UCSD-AML1 (cell line): ENCODE measurements around the gene SUSD1.
"Not testable (repeated sequence)": the region's sequence is repeated elsewhere in the genome, so short reads cannot be mapped to it uniquely, and the experiment has no call there.

ENCODE experiments used
- DNase-seq: peaks from one replicate; lab custom pipeline; 2025; ENCODE audit not compliant: unreplicated experiment; lab: John Stamatoyannopoulos, UW

Gene SUSD1

DNA sequence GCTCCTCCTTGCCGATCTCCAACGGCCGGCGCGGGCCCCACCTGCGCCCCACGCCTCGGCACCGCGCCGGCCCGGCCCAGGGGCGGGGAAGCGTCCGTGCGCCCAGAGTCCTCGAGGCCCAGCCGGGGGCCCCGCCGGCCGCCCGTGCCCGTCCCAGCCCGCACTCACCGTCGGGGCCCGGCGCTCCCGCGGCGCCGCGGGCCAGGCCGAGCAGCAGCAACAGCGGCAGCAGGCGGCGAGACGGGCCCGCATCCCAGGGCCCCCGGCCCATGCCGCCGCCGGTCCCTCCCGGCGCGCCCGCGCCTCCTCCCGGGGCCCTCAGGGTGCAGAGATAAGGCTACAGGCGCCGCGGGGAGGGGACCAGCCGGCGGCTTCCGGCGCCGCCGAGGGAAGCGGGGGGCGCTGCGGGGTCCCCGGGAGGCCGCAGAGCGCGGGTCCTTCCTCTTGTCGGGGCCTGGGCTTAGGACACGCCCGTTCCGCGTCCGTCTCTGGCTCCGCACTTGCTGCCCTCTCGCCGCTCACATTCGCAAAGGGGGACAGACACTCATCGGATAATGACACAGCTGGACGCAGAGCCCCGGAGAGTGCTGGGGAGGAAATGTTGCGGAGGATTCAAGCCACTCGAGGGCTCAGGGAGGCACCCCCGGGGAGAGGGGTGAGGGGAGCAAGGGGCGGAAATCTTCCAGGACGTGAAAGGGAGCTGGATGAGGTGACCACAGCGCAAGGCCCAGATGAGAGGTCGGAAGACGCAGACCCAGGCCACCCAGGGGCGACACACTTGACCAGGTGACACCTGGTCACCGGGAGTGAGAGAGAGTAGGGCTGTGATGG, at the start of gene SUSD1:
Gene SUSD1, minus strand, starts transcription at position 333 of the 831 bp plus-strand sequence. Its CDS starts 62 bp downstream, at position 271.
- DNase-seq: peak; percentile 76

DNA sequence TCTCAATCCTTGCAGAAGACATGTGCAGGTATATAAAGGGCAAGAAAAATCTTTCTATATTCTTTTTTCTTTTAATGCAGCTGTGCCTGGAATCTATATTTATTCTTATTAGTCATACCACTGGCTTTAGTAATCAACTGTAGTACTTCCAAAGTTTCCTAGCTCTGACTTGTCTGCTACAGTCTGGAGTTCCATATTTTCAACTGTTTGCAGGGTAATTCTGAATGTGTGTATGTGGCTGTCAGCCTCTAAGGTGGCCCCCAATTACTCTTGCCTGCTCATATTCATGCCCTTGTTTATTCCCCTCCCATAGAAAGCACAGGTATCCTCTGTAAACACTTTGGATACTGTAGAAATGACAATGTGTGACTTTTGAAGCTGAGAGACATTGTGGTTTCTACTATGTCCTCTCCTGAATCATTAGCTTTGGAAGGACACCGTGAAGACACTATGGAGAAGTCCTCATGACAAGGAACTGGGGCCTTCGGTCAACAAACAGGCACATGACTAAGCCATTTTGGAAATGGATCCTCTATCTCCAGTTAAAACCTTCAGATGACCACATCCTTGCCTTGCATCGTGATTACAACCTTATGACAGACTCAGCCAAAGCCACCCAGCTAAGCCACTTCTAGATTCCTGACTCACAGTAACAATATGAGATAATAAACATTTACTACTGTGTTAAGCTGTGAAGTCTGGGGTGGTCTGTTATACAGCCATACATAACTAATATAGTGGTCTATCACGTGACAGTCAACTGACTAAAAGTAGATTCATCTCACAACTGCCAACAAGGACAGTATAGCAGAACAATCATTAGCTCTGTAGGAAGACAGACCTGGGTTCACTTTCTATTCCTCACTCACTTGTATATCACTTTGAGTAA, 49.5 kb upstream of the SUSD1 start:
- no peak for DNase-seq

DNA sequence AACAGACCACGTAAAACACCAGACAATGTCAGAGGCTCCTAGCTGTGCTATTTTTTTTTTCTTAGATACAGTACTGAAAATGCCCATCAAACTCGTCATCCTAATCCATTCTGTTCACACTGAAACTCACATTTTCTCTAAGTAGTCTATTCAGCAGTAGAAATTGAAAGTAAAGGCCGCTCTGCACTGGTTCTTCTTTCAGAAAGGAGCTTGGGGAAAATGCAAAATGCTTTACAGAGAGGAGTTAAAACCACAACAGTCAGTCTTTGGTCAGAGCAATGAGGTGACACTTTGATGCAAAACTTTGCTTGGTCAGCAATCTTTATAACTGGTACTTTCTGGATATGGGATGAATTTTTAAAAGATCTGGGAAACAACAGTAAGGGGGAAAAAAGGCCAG, 43.8 kb upstream of the SUSD1 start:
- DNase-seq: no peak

DNA sequence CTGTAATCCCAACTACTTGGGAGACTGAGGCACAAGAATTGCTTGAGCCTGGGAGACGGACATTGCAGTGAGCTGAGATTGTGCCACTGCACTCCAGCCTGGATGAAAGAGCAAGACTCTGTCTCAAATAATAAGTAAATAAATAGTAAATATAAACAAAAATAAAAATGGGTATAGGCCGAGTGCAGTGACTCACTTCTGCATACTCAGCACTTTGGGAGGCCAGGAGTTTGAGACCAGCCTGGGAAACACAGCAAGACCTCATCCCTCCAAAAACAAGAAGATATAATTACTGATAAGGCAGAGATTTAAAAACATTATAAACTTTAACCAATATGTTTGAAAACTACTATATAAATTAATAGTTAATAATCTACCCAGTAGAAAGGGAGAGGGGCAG, 37.8 kb upstream of the SUSD1 start:
- DNase-seq: no peak

DNA sequence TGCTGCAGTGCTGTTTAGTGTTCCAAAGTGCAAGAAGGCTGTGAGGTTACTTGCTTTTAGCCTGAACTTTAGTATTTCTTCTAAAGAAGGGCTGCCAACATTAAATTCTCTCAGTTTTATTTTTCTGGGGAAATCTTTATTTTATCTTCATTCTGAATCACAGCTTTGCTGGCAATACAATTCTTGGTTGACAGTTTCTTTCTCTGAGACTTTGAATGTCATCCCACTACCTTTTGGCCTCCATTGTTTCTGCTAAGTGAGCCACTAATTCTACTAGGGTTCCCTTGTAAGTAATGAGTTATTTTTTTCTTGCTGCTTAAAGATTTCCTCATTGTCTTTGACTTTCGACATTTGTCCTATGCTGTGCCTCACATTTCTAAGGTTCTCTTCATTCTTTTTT, 32.4 kb upstream of the SUSD1 start:
- no peak for DNase-seq

DNA sequence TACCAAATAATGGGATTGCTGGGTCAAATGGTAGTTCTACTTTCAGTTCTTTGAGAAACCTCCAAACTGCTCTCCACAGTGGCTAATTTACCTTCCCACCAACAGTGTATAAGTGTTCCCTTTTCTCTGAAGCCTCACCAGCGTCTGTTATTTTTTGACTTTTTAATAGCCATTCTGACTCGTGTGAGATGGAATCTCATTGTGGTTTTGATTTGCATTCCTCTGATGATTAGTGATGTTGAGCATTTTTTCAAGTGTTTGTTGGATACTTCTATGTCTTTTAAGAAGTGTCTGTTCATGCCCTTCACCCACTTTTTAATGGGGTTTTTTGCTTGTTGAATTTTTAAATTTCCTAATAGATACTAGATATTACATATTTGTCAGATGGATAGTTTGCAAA, 28.4 kb upstream of the SUSD1 start:
- no peak for DNase-seq

DNA sequence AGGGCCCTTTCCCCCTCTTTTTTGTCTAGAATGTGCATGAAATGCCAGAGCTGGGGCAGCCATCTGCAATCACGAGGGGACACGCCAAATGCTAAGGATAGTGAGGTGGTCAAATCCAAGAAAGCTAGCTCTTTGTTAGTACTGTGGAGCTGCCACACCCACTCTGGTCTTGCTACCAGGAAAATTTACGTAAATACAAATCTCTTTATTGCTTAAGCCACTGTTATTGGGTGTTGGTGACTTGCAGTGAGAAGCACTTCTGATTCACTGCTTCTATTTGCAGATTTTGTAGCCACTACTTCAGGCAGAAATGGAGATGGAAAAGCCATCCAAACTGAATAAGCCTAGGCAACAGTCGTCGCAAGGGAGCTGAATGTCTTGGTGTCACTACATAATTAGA, 25.6 kb upstream of the SUSD1 start:
- no peak for DNase-seq

DNA sequence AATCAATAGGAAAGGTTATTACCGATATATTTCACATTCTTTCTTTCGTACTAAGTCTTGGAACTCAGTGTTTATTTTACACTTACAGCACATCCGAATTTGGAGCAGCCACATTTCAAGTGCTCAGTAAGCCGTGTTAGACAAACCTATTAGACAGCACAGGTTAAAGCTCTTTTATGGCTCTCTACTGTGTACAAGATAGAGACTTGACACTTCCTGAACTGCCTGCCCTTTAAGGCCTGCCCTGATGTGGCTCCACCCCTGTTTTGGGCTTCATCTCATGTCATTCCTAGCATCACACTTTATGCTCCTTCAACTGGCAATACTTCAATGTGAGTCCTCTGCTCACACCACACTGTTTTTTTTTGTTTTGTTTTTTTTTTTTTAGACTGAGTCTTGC, 23.5 kb upstream of the SUSD1 start:
- DNase-seq: no peak

DNA sequence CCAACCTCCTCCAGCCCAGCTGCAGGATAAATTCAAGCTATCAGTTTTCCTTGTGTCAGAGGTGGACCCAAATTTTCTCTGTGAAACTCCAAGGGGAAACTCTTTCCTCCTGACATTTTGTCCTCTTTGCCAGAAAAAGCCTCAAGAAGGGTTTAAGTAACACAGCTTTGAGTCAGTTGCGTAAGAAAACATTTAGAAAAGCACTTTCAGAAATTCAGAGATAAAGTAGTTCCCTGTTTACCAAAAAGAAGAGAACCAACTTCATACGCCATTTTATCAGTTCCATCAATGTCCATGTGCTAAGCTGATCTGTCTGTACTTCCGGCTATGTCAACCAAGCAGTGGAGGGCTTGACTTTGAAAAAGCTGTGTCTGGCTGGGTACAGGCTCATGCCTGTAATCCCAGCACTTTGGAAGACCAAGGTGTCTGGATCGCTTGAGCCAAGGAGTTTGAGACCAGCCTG, 19.9 kb upstream of the SUSD1 start:
- no peak for DNase-seq

DNA sequence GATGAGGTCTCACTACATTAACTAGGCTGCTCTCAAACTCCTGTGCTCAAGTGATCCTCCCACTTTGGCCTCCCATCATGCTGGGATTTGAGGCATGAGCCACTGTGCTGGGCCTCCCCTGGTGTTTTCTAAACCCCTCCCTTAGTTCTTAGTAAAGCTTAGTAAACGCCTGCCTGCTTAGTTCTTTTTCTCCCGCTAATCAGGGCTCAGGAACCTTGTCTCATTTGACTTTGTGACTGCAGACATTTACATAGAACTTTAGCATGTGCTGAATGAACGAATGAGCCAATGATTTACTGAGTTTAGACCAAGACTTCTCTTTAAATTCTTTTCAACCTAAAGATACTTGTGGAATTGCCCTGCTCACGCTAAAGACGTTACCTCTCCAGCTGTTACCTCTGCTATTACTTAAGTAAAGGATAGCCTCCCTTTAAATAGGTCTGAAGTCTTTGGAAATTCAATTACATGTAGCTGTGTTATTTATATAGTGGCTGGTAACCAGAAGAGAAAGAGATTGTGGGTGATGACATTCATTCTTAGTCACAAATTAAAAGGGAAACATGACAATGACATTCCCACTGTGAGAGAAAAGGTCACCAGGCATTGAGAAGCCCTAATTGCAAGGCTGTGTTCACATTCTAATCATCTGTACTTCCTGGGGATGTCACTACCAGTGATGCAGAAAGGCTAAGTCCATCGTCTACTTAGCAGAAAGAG, 18.6 kb upstream of the SUSD1 start:
- DNase-seq: no peak

DNA sequence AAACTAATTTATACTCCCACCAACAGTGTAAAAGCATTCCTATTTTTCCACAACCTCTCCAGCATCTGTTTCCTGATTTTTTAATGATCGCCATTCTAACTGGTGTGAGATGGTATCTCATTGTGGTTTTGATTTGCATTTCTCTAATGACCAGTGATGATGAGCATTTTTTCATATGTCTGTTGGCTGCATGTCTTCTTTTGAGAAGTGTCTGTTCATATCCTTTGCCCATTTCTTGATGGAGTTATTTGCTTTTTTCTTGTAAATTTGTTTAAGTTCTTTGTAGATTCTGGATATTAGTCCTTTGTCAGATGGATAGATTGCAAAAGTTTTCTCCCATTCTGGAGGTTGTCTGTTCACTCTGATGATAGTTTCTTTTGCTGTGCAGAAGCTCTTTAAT, 15.2 kb upstream of the SUSD1 start:
- DNase-seq: not testable (repeated sequence)

DNA sequence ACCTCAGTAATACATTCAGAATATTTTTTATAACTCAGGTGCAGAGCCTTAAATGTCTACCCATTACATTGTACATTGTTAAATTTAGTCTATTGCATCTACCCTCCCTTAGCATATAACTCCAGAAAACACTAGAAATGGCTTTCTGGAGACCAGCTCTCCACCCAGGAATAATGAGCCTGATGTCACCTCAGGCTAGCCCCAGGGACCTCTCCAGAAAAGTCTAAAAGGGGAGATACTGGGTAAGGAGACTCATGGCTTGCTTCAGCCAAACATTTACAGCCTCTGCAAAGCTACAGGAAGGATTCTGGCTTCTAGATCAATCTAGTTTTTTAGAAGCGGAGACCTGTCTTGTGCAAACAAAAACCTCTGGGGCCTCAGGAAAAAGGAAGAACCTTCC, 13.8 kb upstream of the SUSD1 start:
- DNase-seq: no peak

DNA sequence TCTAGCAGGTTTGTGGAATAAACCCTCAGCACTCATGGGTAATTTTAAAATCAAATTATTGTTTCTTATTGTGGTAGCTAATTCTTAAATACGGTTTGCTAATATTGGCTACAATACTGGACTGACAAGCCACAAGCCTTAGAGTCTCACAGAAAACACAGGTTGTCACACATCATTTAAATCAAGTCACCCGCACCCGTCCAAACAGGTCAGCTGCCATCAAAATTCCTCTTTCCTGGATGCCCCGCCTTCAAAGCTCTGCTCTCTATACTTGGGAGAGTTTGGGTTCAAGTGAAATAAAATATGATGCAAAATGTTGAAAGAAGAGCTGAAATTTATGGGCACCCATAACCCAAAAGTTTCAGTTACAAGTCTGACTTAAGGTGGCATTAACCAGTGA, 12.3 kb upstream of the SUSD1 start:
- DNase-seq: no peak

DNA sequence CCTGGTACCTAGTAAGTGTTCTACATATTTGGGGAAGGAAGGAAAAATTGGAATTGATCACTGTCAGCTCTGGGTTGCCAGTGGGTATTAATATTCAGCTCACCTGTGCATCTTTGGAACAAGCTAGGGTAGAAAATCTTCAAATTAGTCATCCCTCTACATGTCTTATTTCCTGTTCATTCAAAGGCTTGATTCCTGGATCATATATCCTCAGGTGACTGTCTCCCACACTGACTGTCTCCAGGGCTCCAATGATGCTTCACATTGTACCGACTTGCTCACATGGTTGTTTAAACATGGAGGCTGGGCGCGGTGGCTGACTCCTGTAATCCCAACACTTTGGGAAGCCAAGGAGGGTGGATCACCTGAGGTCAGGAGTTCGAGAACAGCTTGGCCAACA, 11.6 kb upstream of the SUSD1 start:
- no peak for DNase-seq

DNA sequence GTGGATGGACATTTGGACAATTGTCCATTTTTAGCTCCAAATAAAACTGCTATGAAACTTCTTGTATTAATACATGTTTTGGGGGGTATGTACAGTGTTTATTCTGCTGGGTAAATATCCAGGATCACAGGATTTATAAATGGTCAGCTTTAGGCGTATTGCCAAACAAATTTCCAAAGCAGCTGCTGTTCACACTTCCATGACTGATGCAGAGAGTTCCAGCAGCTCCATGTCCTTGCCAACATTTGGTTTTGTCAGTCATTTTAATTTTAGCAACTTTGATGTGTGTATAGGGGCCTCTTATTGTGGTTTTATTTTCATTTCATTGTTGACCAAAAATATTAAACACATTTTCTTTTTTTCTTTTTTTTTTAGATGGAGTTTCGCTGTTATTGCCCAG, 9.8 kb upstream of the SUSD1 start:
- DNase-seq: no peak

DNA sequence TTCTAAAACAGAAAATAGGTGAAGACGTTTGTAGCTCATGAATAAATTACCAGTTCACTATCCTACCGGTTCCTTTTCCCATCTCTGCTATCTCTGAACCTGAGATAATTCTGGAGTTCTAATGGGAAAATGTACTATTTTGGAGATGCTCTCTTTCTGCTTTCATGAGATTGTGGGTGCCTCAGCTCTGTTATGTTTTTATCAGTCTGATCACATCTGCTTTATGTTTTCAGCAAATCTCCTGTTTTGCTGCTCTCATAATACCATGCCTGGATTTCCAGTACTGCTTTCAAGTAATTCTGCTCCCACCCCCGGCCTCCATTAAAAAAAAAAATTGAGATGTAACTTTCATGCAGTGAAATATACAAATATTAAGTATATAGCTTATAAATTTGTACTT, 9.1 kb upstream of the SUSD1 start:
- DNase-seq: no peak

DNA sequence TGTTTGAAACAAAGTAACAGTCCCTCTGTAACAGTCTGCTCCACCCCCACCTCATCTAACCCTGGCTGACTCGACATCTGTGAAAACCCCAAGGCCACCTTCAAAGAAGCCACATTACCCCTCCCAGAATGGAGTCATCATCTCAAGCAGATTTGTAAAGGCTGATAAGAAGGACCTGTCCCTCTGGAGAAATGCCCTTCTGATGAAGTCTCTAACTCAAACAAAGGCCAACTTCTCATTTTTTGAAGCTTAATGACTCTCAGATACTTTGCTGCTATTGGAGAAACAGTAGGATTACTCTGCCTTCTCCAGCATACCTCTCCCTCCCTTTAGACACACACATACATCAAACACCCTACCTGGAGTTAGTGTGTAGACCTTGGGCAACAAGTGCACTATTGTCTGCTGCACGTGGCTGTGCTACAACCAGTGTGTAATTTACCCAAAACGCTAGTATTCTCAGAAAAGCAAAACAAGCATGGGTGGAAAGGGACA, 5.3 kb upstream of the SUSD1 start:
- DNase-seq: peak; percentile 53

DNA sequence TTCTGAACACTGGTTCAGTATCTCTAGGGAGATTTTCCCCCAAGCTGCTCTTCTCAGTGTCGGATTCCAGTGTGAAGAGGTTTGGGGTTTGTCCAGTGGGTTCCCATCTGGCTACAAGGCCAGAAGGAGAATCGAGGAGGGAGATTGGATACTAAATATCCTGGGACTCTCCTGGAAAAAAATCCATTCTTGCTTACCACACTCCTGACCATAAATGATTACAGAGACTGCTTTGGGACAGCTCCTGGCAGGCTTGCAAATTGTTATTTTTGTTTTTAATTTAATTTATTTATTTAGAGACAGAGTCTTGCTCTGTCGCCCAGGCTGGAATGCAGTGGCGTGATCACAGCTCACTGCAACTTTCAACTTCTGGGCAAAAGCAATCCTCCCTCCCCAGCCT, 4.7 kb upstream of the SUSD1 start:
- no peak for DNase-seq

DNA sequence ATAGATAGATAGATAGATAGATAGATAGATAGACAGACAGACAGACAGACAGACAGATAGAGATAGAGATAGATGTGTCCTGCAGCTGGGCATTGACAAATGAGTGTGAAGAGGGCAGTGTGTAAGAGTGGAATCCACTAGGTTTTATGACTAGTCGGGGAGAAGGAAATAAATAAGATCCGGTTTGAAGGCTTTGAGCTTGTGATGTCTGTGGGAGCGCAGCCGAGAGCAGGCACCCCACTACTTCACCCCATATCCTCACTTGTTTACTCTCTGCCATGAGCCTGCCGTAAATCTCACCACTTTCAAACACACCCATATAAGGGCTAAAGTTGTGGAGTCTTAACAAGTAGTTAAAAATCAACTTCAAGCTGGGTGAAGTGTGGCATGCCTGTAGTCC, 1.4 kb upstream of the SUSD1 start:
- no peak for DNase-seq

DNA sequence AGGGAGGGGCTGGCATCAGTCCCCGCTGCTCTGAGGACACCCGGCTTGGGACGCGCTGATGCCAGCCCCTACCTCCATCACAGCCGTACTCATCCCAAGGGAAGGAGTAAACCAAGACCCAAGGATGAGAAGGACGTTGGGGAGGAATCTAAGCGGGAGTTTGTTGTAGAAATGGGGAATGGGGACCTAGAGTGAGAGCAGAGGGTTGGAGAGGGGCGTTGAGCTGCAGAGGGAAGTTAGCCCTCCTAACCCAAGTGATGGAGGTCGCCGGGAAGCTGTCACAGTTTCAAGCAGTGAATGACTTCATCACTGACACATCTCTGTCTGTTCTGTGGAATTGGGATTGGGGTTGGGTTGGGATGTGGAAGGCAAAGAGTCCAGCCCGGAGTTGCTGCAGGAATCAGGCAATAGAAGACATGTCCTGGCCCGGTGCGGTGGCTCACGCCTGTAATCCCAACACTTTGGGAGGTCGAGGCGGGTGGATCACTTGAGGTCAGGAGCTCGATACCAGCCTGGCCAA, 759 bp upstream of the SUSD1 start:
- DNase-seq: no peak
